Keratinocyte (primary cell): ENCODE results near the gene ANKHD1. TPM values are rescaled to one million over a fixed set of nuclear protein-coding genes. Genes with fewer than 3 reads are reported as not detected.

Experiments used
- DNase-seq: peaks from one replicate; pipeline ENCODE4 v3.0.0-alpha.2; 2011; ENCODE audit warnings: low read depth, missing footprints, low spot score
- FAIRE-seq: peaks from 2 replicates; lab custom pipeline; 2011; peaks lifted over from hg19 to GRCh38; lab: Jason Lieb, UNC
- H2AFZ ChIP-seq: 2 replicates; pipeline ENCODE4 v1.6.0; 2012; ENCODE audit warnings: low read length, control low read depth, inconsistent platforms; ENCODE audit not compliant: control insufficient read depth
- H3K27ac ChIP-seq: 2 replicates; pipeline ENCODE4 v1.5.1; 2011; ENCODE audit warnings: low read length; ENCODE audit not compliant: control insufficient read depth, insufficient read depth
- H3K27me3 ChIP-seq: 3 replicates; pipeline ENCODE4 v1.6.0; 2011; ENCODE audit warnings: low read length; ENCODE audit not compliant: control insufficient read depth, insufficient read depth; ENCODE audit errors: extremely low read depth
- H3K36me3 ChIP-seq, 2 experiments: 2 replicates in 1 of 2; 3 replicates in 1 of 2; pipeline ENCODE4 v1.5.1; 2011; ENCODE audit warnings: low read length in 2 of 2, mild to moderate bottlenecking in 1 of 2; ENCODE audit not compliant: control insufficient read depth in 2 of 2, insufficient read depth in 2 of 2; ENCODE audit errors: extremely low read depth in 1 of 2
- H3K4me1 ChIP-seq: 3 replicates; pipeline ENCODE4 v1.5.1; 2011; ENCODE audit warnings: low read length; ENCODE audit not compliant: control insufficient read depth, insufficient read depth; ENCODE audit errors: extremely low read depth
- H3K4me2 ChIP-seq: 3 replicates; pipeline ENCODE4 v1.6.0; 2011; ENCODE audit warnings: low read depth, low read length; ENCODE audit not compliant: control insufficient read depth, insufficient read depth; ENCODE audit errors: extremely low read depth
- H3K4me3 ChIP-seq, 3 experiments: fragments of 200-600 bp in 1 of 3; sonication (generic) in 1 of 3; 2 replicates in 2 of 3; 3 replicates in 1 of 3; pipeline ENCODE4 v1.5.1; 2011 to 2016; ENCODE audit warnings: low read length in 3 of 3, mild to moderate bottlenecking in 3 of 3, control low read depth in 2 of 3, inconsistent platforms in 1 of 3, low read depth in 1 of 3, mixed read lengths in 1 of 3, mixed run types in 1 of 3, moderate library complexity in 1 of 3; ENCODE audit not compliant: control insufficient read depth in 2 of 3, insufficient read depth in 2 of 3; ENCODE audit errors: extremely low read depth in 1 of 3
- H3K79me2 ChIP-seq: 2 replicates; pipeline ENCODE4 v1.6.0; 2012; ENCODE audit warnings: low read length; ENCODE audit not compliant: control insufficient read depth, insufficient read depth
- H3K9ac ChIP-seq: 3 replicates; pipeline ENCODE4 v1.6.0; 2011; ENCODE audit warnings: low read length; ENCODE audit not compliant: control insufficient read depth, insufficient read depth; ENCODE audit errors: extremely low read depth
- H3K9me1 ChIP-seq: 3 replicates; pipeline ENCODE4 v1.6.0; 2011; ENCODE audit warnings: low read length; ENCODE audit not compliant: control insufficient read depth, insufficient read depth; ENCODE audit errors: extremely low read depth
- H3K9me3 ChIP-seq: 2 replicates; pipeline ENCODE4 v1.5.1; 2012; ENCODE audit warnings: low read depth, low read length; ENCODE audit not compliant: control insufficient read depth
- H4K20me1 ChIP-seq: 3 replicates; pipeline ENCODE4 v1.6.0; 2011; ENCODE audit warnings: low read length; ENCODE audit not compliant: control insufficient read depth, insufficient read depth; ENCODE audit errors: extremely low read depth
- EZH2 ChIP-seq: IDR thresholded peaks from one replicate; pipeline ENCODE4 v1.6.1; 2012; ENCODE audit warnings: inconsistent platforms, mild to moderate bottlenecking, low read length, moderate library complexity
- dilution Hi-C: fragments of 300-500 bp; cut with MboI; formaldehyde crosslinking; loops from one replicate; pipeline ENCODE4 v1.7.0; 2020; ENCODE audit warnings: low sequenced_read_pairs; ENCODE audit not compliant: extremely low pct_ligation_motif_present
- polyA plus RNA-seq, 5 experiments: library from polyadenylated mRNA; depleted of rRNA in 3 of 5; stranded (reverse) in 3 of 5; stranded (forward) in 1 of 5; unstranded in 1 of 5; fragments of >200 nt; gene quantifications; 1 replicate in 1 of 5; 2 replicates in 3 of 5; 3 replicates in 1 of 5; pipeline versions ENCODE4 v1.2.1 to v1.2.3, GENCODE V29; 2011 to 2012; ENCODE audit warnings: missing spikeins in 2 of 5, low read depth in 1 of 5, low replicate concordance in 1 of 5
- TF ChIP-seq, protein P1 (sequence below), 3 experiments: IDR thresholded peaks in 1 of 3; conservative IDR thresholded peaks in 1 of 3; optimal IDR thresholded peaks in 1 of 3; 2 replicates in 2 of 3; 3 replicates in 1 of 3; pipeline versions ENCODE3 to v1.5.1; 2011; ENCODE audit warnings: low read length in 3 of 3, mild to moderate bottlenecking in 3 of 3, moderate library complexity in 2 of 3, control low read depth in 1 of 3, inconsistent platforms in 1 of 3; ENCODE audit not compliant: insufficient read depth in 2 of 3; ENCODE audit errors: extremely low read depth in 1 of 3

ANKHD1 gene
- polyA plus RNA-seq, 1 donor (not counting 4 experiments of a cell fraction or from before 2014, with no cell fraction given), result 65.9 TPM

DNA sequence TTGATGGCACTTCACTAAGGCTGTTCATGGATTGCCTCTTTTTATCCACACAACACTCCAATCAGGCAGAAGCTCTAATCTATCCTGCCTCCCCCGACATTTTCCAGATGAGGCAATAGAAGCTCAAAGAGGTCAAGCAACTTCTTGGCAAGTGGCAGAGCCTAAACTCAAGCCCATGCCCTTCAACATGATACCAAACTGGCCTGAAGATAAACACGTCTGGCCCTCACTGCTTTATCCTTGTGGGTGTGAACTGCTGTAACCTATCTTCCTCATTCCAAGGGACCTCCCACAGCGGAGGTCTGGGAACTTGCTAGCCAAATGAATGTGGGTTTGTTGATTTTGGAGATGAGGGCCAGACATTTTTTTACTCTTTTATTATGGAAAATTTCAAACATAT, 172.5 kb downstream of the ANKHD1 start:
- H3K27me3 ChIP-seq, result no peaks in the 10 kb centered on the region
- DNase-seq (no peak), FAIRE-seq (no peak)
- TF ChIP-seq, protein P1, sequence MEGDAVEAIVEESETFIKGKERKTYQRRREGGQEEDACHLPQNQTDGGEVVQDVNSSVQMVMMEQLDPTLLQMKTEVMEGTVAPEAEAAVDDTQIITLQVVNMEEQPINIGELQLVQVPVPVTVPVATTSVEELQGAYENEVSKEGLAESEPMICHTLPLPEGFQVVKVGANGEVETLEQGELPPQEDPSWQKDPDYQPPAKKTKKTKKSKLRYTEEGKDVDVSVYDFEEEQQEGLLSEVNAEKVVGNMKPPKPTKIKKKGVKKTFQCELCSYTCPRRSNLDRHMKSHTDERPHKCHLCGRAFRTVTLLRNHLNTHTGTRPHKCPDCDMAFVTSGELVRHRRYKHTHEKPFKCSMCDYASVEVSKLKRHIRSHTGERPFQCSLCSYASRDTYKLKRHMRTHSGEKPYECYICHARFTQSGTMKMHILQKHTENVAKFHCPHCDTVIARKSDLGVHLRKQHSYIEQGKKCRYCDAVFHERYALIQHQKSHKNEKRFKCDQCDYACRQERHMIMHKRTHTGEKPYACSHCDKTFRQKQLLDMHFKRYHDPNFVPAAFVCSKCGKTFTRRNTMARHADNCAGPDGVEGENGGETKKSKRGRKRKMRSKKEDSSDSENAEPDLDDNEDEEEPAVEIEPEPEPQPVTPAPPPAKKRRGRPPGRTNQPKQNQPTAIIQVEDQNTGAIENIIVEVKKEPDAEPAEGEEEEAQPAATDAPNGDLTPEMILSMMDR (optimal IDR thresholded peaks at IDR 0.05 in 1 of 3, IDR thresholded peaks at IDR 0.05 in 1 of 3, conservative IDR thresholded peaks at IDR 0.05 in 1 of 3; ENCODE audit: extremely low read depth in 1 of 3, insufficient read depth in 2 of 3, low read length in 3 of 3), result no peak
- no peak for TF ChIP-seq EZH2
- H3K27ac ChIP-seq, result no peak overlapping the region
- no peak overlapping the region for H3K9ac ChIP-seq
- H4K20me1 ChIP-seq, result no peaks in the 10 kb centered on the region
- H3K4me1 ChIP-seq, result no peaks in the 10 kb centered on the region
- H3K4me3 ChIP-seq, result no peak overlapping the region
- H3K9me1 ChIP-seq, result no peaks in the 10 kb centered on the region
- H3K4me2 ChIP-seq, result no peak overlapping the region
- H3K36me3 ChIP-seq, result peaks cover 0 to 2% of the 10 kb centered on the region in 2 experiments
- dilution Hi-C loops, result no loop called here
- H2AFZ ChIP-seq, result no peak overlapping the region
- no peaks in the 10 kb centered on the region for H3K9me3 ChIP-seq
- no peaks in the 10 kb centered on the region for H3K79me2 ChIP-seq

DNA sequence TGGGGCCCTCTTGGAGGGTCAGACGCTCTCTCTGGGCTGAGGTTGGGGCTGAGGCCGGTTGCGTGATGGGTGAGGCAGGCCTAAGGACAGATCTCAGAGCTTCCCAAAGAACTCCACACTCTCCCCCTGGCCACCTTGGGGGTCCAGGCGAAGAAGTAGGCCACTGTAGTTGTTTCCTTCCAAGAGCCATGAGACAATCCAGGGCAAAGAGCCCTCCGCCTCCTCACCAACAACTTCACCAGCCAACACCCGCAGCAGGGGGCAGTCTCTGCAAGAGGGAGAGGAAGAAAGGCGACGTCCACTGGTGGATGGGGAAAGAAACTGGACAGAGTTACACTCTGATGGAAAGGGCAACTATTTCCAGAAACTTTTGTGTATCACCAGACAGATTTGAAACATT, 173.7 kb downstream of the ANKHD1 start:
- Histone ChIP-seq H3K27ac (no peak overlapping the region), H3K9me3 (no peaks in the 10 kb centered on the region), H4K20me1 (no peaks in the 10 kb centered on the region), H3K36me3 (peaks cover 0 to 2% of the 10 kb centered on the region in 2 experiments), H3K4me1 (no peaks in the 10 kb centered on the region), H2AFZ (no peak overlapping the region), H3K9ac (no peak overlapping the region), H3K79me2 (no peaks in the 10 kb centered on the region), H3K27me3 (no peaks in the 10 kb centered on the region), H3K4me3 (no peak overlapping the region), H3K4me2 (no peak overlapping the region), H3K9me1 (no peaks in the 10 kb centered on the region)
- dilution Hi-C loops, result no loop called here
- DNase-seq (no peak), FAIRE-seq (no peak)
- no peak for TF ChIP-seq EZH2
- TF ChIP-seq, protein P1 (optimal IDR thresholded peaks at IDR 0.05 in 1 of 3, IDR thresholded peaks at IDR 0.05 in 1 of 3, conservative IDR thresholded peaks at IDR 0.05 in 1 of 3; ENCODE audit: extremely low read depth in 1 of 3, insufficient read depth in 2 of 3, low read length in 3 of 3), result peak; percentile 34 to 75 (median 47)
